Measurements from ENCODE around the gene TEX51.

The TEX51 gene

GRCh38 chr2:126943612-126944348, 45.1 kb downstream of the TEX51 start:
- no peaks in the 10 kb centered on the region for H3K4me1 ChIP-seq (ENCODE audit: control insufficient read depth, insufficient read depth, low read length, poor library complexity, severe bottlenecking)
- no peak for DNase-seq
- no peaks in the 10 kb centered on the region for H3K27me3 ChIP-seq (replicated peaks; ENCODE audit: control insufficient read depth, insufficient read depth, low read length, poor library complexity, severe bottlenecking)
- no peak overlapping the region for H3K27ac ChIP-seq (ENCODE audit: insufficient read depth, low read length, poor library complexity, severe bottlenecking)
- no peaks in the 10 kb centered on the region for H3K36me3 ChIP-seq (ENCODE audit: control insufficient read depth, insufficient read depth, low read length)
- peaks cover 7% of the 10 kb centered on the region for H3K9me3 ChIP-seq (ENCODE audit: control insufficient read depth, low read length)
- no peak overlapping the region for H3K4me3 ChIP-seq (ENCODE audit: insufficient read depth, low read depth, low read length, poor library complexity, severe bottlenecking)

GRCh38 chr2:126945118-126945517, 46.4 kb downstream of the TEX51 start:
- Histone ChIP-seq H3K4me1 (ENCODE audit: control insufficient read depth, insufficient read depth, low read length, poor library complexity, severe bottlenecking) (no peaks in the 10 kb centered on the region), H3K36me3 (ENCODE audit: control insufficient read depth, insufficient read depth, low read length) (no peaks in the 10 kb centered on the region), H3K27ac (ENCODE audit: insufficient read depth, low read length, poor library complexity, severe bottlenecking) (no peak overlapping the region), H3K27me3 (replicated peaks; ENCODE audit: control insufficient read depth, insufficient read depth, low read length, poor library complexity, severe bottlenecking) (no peaks in the 10 kb centered on the region), H3K4me3 (ENCODE audit: insufficient read depth, low read depth, low read length, poor library complexity, severe bottlenecking) (no peak overlapping the region), H3K9me3 (ENCODE audit: control insufficient read depth, low read length) (peaks cover 7% of the 10 kb centered on the region)
- no peak for DNase-seq

GRCh38 chr2:126946318-126947102, 47.8 kb downstream of the TEX51 start:
- Histone ChIP-seq H3K27me3 (replicated peaks; ENCODE audit: control insufficient read depth, insufficient read depth, low read length, poor library complexity, severe bottlenecking) (no peaks in the 10 kb centered on the region), H3K9me3 (ENCODE audit: control insufficient read depth, low read length) (peaks cover 7% of the 10 kb centered on the region), H3K27ac (ENCODE audit: insufficient read depth, low read length, poor library complexity, severe bottlenecking) (no peak overlapping the region), H3K4me3 (ENCODE audit: insufficient read depth, low read depth, low read length, poor library complexity, severe bottlenecking) (no peak overlapping the region), H3K4me1 (ENCODE audit: control insufficient read depth, insufficient read depth, low read length, poor library complexity, severe bottlenecking) (no peaks in the 10 kb centered on the region), H3K36me3 (ENCODE audit: control insufficient read depth, insufficient read depth, low read length) (no peaks in the 10 kb centered on the region)
- DNase-seq, result no peak

GRCh38 chr2:126947103-126947429, 48.4 kb downstream of the TEX51 start:
- no peaks in the 10 kb centered on the region for H3K27me3 ChIP-seq (replicated peaks; ENCODE audit: control insufficient read depth, insufficient read depth, low read length, poor library complexity, severe bottlenecking)
- no peaks in the 10 kb centered on the region for H3K36me3 ChIP-seq (ENCODE audit: control insufficient read depth, insufficient read depth, low read length)
- H3K27ac ChIP-seq (ENCODE audit: insufficient read depth, low read length, poor library complexity, severe bottlenecking), result no peak overlapping the region
- H3K9me3 ChIP-seq (ENCODE audit: control insufficient read depth, low read length), result peaks cover 7% of the 10 kb centered on the region
- no peak for DNase-seq
- no peaks in the 10 kb centered on the region for H3K4me1 ChIP-seq (ENCODE audit: control insufficient read depth, insufficient read depth, low read length, poor library complexity, severe bottlenecking)
- no peak overlapping the region for H3K4me3 ChIP-seq (ENCODE audit: insufficient read depth, low read depth, low read length, poor library complexity, severe bottlenecking)

GRCh38 chr2:126949775-126950174, 51.1 kb downstream of the TEX51 start:
- no peak overlapping the region for H3K4me3 ChIP-seq (ENCODE audit: insufficient read depth, low read depth, low read length, poor library complexity, severe bottlenecking)
- H3K9me3 ChIP-seq (ENCODE audit: control insufficient read depth, low read length), result no peaks in the 10 kb centered on the region
- no peak overlapping the region for H3K27ac ChIP-seq (ENCODE audit: insufficient read depth, low read length, poor library complexity, severe bottlenecking)
- DNase-seq, result no peak
- H3K27me3 ChIP-seq (replicated peaks; ENCODE audit: control insufficient read depth, insufficient read depth, low read length, poor library complexity, severe bottlenecking), result no peaks in the 10 kb centered on the region
- no peaks in the 10 kb centered on the region for H3K36me3 ChIP-seq (ENCODE audit: control insufficient read depth, insufficient read depth, low read length)
- H3K4me1 ChIP-seq (ENCODE audit: control insufficient read depth, insufficient read depth, low read length, poor library complexity, severe bottlenecking), result no peaks in the 10 kb centered on the region

GRCh38 chr2:126950504-126950903, 51.8 kb downstream of the TEX51 start:
- Histone ChIP-seq H3K4me1 (ENCODE audit: control insufficient read depth, insufficient read depth, low read length, poor library complexity, severe bottlenecking) (no peaks in the 10 kb centered on the region), H3K4me3 (ENCODE audit: insufficient read depth, low read depth, low read length, poor library complexity, severe bottlenecking) (no peak overlapping the region), H3K27ac (ENCODE audit: insufficient read depth, low read length, poor library complexity, severe bottlenecking) (no peak overlapping the region), H3K27me3 (replicated peaks; ENCODE audit: control insufficient read depth, insufficient read depth, low read length, poor library complexity, severe bottlenecking) (no peaks in the 10 kb centered on the region), H3K9me3 (ENCODE audit: control insufficient read depth, low read length) (no peaks in the 10 kb centered on the region), H3K36me3 (ENCODE audit: control insufficient read depth, insufficient read depth, low read length) (no peaks in the 10 kb centered on the region)
- DNase-seq, result no peak
